Activated naive CD8-positive, alpha-beta T cell treated with anti-CD3 and anti-CD28 coated beads, Interleukin-2, amount 10 ng/mL, durations not matched to agents 7 days and 5 days (primary cell): ENCODE results near the gene CHDH. TPM values are rescaled to one million over a fixed set of nuclear protein-coding genes. Genes with fewer than 3 reads are reported as not detected.

Experiments
- ATAC-seq: fragments of 150-1000 bp; cut with Tn5 transposase; one replicate; pipeline ENCODE4 v1.10.0; 2021; ENCODE audit warnings: low read depth, moderate library complexity
- POLR2A ChIA-PET: fragments of 350-600 bp; sonication (Branson Sonifier 250); formaldehyde crosslinking; loops from one replicate; lab custom pipeline; 2021; ENCODE audit warnings: antibody characterized with exemption; lab: Charles Lee
- DNase-seq: peaks from one replicate; pipeline ENCODE4 v3.0.0; 2021
- H3K27ac Mint-ChIP-seq: one replicate; pipeline ENCODE4 v1.8.0; 2022; ENCODE audit warnings: mild to moderate bottlenecking, mixed read lengths
- H3K27me3 Mint-ChIP-seq: one replicate; pipeline ENCODE4 v1.8.0; 2022; ENCODE audit warnings: mild to moderate bottlenecking, moderate library complexity, mixed read lengths
- H3K36me3 Mint-ChIP-seq: one replicate; pipeline ENCODE4 v1.8.0; 2021; ENCODE audit warnings: mild to moderate bottlenecking, mixed read lengths
- H3K4me1 Mint-ChIP-seq: one replicate; pipeline ENCODE4 v1.8.0; 2021; ENCODE audit warnings: mixed read lengths
- H3K4me3 Mint-ChIP-seq: one replicate; pipeline ENCODE4 v1.8.0; 2022; ENCODE audit warnings: mild to moderate bottlenecking, moderate library complexity, mixed read lengths
- H3K9me3 Mint-ChIP-seq: one replicate; pipeline ENCODE4 v1.8.0; 2021; ENCODE audit warnings: mixed read lengths
- total RNA-seq, 2 experiments: library from RNA; stranded (reverse); gene quantifications; one replicate each; pipeline ENCODE4 v1.2.3, GENCODE V29; 2021

The CHDH gene
- total RNA-seq, 2 experiments from 2014 or later: 0.11 to 0.17 TPM

DNA sequence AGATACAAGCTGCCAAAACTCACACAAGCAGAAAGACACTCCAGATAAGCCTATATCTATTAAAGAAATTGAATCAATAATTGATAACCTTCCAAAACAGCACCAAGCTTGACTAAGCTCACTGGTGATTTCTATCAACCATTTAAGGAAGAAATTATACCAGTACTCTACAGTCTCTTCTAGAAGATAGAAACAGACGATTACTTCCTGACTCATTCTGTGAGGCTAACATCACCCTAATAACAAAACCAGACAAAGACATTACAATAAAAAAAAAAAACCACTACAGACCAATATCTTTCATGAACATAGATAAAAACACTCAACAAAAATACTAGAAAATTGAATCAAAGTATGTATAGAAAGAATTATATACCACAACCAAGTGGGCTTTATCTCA lies 20.2 kb downstream of the CHDH start:
- Mint-ChIP-seq H3K4me3 (no peak overlapping the region), H3K36me3 (no peaks in the 10 kb centered on the region), H3K27me3 (peaks cover 29% of the 10 kb centered on the region), H3K4me1 (no peaks in the 10 kb centered on the region), H3K9me3 (no peaks in the 10 kb centered on the region), H3K27ac (no peak overlapping the region)
- ATAC-seq (no peak), DNase-seq (no peak)
- POLR2A ChIA-PET: no interaction called here

DNA sequence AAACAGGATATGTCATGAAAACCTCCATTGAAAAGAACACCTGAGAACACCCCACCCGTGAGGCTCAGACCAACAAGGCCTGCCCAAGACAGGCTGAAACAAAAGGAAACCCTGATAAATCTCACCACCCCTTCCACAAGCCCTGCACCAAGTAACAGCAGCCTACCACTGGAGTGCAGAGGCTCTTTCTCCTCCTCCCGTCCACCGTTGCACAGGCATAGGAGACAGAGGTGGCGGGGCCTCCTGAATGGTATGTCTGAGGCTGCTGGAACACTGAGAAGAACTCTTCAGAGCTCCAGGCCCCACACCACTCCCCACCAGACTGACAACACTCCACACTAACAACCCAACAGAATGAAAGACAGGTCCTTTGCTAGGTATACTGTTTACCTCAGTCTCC lies 21.4 kb downstream of the CHDH start:
- Mint-ChIP-seq H3K27me3 (peaks cover 29% of the 10 kb centered on the region), H3K4me1 (no peaks in the 10 kb centered on the region), H3K9me3 (no peaks in the 10 kb centered on the region), H3K4me3 (no peak overlapping the region), H3K36me3 (no peaks in the 10 kb centered on the region), H3K27ac (no peak overlapping the region)
- POLR2A ChIA-PET: no interaction called here
- ATAC-seq (no peak), DNase-seq (no peak)

DNA sequence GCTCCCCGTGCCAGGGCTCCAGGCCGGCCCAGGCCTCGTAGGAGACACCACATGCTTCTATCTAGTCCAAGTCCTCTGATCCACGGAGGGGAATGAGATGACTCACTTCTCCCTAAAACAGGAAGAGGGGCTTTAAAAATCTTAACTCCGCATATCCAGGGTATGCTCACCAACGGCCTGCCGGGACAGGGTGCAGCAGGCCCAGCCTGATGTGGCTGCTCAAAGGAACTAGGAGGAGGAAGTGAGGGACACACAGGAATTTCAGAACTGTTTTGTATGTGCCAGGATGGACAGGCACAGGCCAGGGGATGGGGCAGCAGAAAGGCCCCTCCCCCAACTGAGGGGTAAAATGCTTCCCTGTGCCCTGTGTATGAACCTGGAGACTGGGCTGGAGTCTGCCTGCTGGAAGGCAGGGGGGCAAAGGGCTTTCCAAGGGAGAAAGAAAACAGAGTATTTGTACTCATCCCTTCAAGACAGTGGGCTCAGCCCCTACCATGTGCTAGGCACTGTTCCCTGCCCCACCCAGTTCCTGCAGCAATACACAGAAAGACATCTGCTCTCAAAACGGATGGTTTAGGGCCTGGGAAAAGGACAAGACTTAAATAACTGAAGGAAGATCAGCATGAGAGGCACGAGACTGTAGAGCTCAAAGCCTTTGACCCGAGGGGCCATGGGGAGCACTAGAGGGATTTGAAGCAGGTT lies 22.1 kb downstream of the CHDH start:
- Mint-ChIP-seq H3K4me3 (no peak overlapping the region), H3K36me3 (no peaks in the 10 kb centered on the region), H3K27me3 (peaks cover 29% of the 10 kb centered on the region), H3K27ac (no peak overlapping the region), H3K9me3 (no peaks in the 10 kb centered on the region), H3K4me1 (no peaks in the 10 kb centered on the region)
- ATAC-seq: no peak
- DNase-seq: no peak
- POLR2A ChIA-PET: no interaction called here

DNA sequence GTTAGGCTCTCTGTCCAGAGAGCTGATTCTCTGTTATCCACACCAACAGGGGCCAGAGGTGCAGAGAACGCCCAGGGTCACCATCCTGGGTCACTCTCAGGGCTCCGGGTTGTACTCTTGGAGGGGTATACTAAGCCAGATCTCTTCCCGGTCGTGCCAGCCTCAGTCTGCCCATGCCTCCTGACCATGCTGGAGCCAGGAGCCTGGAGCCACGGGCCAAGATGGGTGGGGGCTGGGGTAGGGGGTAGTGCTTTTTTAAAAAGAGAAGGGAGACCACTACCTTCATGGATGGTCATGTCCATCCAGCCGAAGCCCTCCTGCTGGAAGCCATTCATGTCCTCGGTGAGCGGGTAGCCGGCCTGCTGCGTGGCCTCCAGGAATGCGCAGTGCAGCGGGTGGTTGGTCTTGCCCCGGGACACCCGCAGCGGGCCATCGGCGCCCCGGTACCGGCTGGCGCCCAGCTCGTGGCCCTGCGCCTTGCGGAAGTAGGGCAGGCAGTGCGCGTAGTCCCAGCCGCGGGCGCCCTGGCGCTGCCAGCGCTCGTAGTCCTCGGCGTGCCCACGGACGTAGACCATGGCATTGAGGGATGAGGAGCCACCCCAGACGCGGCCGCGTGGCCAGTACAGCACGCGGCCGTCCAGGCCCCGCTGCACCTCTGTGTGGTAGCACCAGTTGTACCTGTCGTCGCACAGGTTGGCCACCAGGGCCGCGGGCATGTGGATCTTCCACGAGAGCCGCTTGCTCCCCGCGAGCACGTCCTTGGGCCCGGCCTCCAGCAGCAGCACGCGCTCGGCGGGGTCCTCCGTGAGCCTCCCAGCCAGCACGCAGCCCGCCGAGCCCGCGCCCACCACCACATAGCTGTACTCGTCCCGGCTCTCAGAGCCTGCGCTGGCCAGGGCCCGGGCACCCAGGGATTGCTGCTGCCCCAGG lies 22.9 kb downstream of the CHDH start:
- Mint-ChIP-seq H3K36me3 (no peaks in the 10 kb centered on the region), H3K27ac (no peak overlapping the region), H3K9me3 (no peaks in the 10 kb centered on the region), H3K4me3 (no peak overlapping the region), H3K27me3 (peaks cover 29% of the 10 kb centered on the region), H3K4me1 (no peaks in the 10 kb centered on the region)
- DNase-seq: no peak
- POLR2A ChIA-PET: no interaction called here
- ATAC-seq: no peak

DNA sequence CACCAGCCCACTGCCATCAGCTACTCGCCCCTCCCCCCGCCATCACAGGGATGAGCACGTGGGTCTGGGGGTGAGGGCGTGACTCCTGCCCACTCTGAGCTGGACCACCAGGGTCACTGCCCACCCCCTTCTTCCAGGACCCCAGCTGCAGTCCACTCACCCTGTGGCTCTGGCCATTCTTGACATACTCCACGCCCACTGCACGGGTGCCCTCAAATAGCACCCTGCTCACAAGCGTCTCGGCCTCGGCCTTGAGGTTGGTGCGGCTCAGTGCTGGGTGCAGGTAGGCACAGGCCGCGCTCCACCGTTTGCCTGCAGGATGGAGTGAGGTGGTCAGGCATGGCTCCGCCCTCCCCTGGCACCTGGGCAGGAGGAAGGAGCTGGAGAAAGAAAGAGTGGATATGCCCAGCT lies 23.9 kb downstream of the CHDH start:
- Mint-ChIP-seq H3K36me3 (no peaks in the 10 kb centered on the region), H3K4me1 (peaks cover 2% of the 10 kb centered on the region), H3K27me3 (peaks cover 20% of the 10 kb centered on the region), H3K9me3 (no peaks in the 10 kb centered on the region), H3K4me3 (no peak overlapping the region), H3K27ac (no peak overlapping the region)
- DNase-seq (no peak), ATAC-seq (no peak)
- POLR2A ChIA-PET: no interaction called here

DNA sequence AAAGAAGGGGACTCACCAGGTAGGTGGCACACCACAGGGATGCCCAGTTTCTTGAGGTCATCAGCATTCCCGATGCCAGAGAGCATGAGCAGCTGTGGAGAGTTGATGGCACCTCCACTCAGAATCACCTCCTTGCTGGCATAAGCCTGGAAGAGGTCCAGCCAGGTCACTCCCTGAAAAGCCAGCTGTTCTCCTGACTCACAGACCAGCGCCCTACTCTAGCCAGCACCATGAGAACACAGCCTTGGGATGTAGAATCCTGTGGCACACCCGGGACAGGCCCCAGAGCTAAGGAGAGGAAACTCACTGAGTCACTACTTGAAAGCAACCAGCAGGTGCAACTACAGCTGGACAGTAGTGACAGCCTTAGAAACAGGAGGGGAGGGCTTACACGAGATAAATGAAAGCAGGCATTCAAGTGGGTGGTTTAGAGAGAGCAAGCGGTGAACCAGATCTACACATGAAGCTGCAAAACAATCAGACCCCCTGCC lies 24.5 kb downstream of the CHDH start:
- Mint-ChIP-seq H3K27ac (no peak overlapping the region), H3K4me3 (no peak overlapping the region), H3K9me3 (no peaks in the 10 kb centered on the region), H3K36me3 (no peaks in the 10 kb centered on the region), H3K27me3 (peaks cover 17% of the 10 kb centered on the region), H3K4me1 (peaks cover 2% of the 10 kb centered on the region)
- POLR2A ChIA-PET: no interaction called here
- ATAC-seq: no peak
- DNase-seq: no peak

DNA sequence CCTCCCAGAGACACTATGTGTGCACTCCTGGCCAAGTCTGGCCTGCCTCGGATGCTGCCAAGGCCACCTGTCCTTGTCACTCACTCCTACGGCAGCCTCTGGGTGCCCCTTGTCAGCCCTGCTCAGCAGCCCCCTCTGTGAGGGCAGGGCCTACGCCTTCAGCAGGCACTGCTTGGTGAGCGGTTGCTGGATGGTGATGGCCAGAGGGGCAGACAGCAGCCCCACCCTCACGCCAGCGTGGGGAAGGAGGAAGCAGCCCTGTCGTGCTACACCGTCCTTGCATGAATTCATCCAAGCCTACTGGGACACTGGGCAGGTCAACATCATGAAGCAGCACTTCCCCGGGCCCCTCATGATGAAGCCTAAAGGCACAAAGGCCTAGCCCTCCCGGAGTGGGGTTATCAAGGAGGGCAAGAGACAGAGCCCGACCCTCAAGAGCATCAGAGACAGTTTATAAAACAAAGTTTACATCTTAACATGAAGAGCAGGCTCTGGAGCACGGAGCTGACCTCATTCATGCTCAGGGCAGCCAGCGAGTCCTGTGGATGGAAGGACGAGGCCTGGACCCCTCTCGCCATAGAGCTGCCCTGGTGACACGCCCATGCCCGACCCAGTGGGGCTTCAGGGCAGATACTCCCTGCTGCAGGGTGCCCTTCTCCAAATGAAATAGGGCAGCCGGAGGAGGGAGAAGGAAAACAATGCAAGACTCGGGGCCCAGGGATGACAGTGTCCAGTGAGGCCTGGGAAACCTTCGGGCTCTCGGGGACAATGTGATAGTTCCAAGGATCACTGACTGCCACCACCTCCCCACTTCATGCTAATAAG lies 25.3 kb downstream of the CHDH start:
- peaks cover 11% of the 10 kb centered on the region for H3K27me3 Mint-ChIP-seq
- ATAC-seq: no peak
- no peak for DNase-seq
- no peaks in the 10 kb centered on the region for H3K9me3 Mint-ChIP-seq
- peaks cover 2% of the 10 kb centered on the region for H3K4me1 Mint-ChIP-seq
- POLR2A ChIA-PET: no interaction called here
- H3K4me3 Mint-ChIP-seq: no peak overlapping the region
- no peaks in the 10 kb centered on the region for H3K36me3 Mint-ChIP-seq
- no peak overlapping the region for H3K27ac Mint-ChIP-seq

DNA sequence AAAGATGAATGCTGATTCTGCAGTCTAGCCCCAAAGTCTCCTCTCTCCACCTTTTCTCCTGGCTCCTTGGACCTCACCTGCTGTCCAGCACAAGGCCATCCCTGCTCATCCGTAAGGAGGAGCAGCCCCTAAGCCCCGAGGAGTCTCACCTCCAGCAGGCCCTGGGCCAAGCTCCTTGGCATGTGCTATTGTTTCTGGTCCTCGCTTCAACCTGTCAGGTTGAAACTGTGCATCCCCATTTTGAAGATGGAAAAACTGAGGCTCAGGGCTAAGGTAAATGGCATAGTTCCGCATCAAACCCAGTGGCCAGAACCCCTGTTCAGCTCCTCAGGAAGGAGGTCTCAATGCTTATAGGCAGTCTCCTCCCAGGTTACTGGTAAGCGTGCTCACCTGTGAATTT lies 26.1 kb downstream of the CHDH start:
- POLR2A ChIA-PET: no interaction called here
- Mint-ChIP-seq H3K27me3 (peaks cover 4% of the 10 kb centered on the region), H3K9me3 (no peaks in the 10 kb centered on the region), H3K4me3 (no peak overlapping the region), H3K36me3 (no peaks in the 10 kb centered on the region), H3K4me1 (peaks cover 2% of the 10 kb centered on the region), H3K27ac (no peak overlapping the region)
- no peak for ATAC-seq
- DNase-seq: no peak

DNA sequence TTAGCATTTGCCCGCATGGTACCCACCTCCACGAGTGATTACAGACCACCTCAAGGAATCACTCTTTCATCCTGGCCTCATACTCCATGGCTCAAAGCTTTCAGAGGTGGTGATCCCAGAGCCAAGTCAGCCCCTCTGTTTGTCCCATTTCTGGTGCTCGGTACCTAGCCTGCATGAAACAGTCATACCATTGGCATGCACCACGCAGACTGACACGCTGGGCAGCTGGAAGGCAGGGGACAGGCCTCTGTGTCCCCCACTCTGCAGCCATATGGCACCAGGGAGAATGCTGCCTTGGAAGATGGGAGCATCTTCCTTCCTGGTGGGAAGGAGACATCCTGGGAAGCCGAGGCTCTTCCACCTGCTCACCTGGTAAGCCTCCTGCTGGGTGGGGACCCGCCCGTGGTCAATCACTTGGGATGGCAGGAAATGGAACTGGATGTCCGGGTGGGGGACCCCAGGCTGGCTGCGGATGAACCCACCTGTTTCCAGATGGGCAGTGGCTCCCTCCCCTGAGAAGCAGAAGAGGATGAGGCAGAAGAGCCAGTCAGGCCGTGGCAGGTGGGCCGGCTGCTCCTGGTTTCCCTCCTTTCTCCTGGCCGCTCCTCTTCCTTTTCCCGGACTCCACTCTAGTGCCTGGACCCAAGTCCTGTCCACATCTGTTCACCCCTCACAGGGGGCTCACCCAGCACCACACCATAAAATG lies 26.9 kb downstream of the CHDH start:
- Mint-ChIP-seq H3K9me3 (no peaks in the 10 kb centered on the region), H3K4me1 (peaks cover 2% of the 10 kb centered on the region), H3K4me3 (no peak overlapping the region), H3K36me3 (no peaks in the 10 kb centered on the region), H3K27me3 (no peaks in the 10 kb centered on the region), H3K27ac (no peak overlapping the region)
- DNase-seq: no peak
- POLR2A ChIA-PET: no interaction called here
- ATAC-seq: no peak

DNA sequence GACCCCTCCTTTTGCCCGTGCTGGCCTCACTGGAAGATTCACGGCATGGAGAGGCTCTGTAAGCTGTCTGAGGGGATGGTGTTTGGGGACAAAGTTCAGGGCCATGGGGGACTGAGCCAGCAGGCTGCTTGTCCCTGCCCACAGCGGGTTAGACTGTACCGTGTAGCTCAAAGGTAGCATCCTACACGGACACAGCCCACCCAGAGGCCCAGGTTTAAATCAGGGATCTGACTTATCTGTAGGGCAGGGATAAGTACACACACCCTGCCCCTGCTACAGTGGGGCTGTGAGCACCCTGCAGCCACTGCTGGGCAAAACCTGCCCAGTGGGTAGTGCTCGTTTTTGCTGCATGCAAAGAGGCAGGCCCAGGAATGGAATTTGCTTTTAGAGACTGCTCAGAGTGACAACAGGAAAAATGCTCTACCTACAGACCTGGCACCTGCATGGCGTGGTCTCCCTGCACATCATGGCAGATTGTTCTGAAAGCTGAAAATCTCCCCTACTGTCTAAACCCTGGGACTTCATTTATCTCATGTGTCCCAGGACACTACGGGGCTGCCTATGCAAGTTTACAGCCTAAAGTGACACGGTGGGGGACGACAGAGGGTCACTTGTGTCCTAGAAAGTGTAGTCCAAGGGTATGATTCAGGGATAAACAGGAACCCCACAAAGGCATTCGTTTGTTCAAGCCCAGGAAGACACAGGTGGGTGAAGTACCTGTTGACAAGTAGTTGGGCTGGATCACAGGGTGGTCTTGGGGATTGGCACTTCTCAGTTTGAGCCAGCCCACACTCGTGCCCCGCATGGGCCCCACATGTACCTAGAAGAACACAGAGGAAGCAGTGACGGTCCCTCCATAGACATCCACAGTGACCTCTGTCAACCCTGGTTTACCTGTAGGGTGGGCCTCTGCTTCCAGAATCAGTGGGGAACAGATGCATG lies 27.7 kb downstream of the CHDH start:
- POLR2A ChIA-PET: no interaction called here
- ATAC-seq: no peak
- H3K4me1 Mint-ChIP-seq: peaks cover 2% of the 10 kb centered on the region
- no peaks in the 10 kb centered on the region for H3K27me3 Mint-ChIP-seq
- H3K4me3 Mint-ChIP-seq: no peak overlapping the region
- no peaks in the 10 kb centered on the region for H3K36me3 Mint-ChIP-seq
- DNase-seq: no peak
- H3K9me3 Mint-ChIP-seq: no peaks in the 10 kb centered on the region
- no peak overlapping the region for H3K27ac Mint-ChIP-seq

DNA sequence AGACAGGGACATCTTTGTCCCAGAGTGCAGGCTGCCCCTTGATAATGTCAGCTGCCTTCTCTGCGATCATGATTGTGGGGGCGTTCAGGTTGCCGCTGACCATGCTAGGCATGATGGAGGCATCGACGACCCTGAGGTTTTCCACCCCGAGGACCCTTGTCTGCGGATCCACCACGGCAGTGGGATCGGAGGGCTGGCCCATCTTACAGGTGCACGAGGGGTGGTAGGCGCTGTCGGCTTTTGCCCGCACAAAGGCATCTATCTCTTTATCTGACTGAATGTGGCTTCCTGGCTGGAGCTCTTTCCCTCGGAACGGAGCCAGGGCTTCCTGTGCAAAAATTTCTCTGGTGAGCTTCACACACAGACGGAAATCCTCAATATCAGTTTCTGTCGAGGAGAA lies 28.4 kb downstream of the CHDH start:
- Mint-ChIP-seq H3K4me3 (no peak overlapping the region), H3K9me3 (no peaks in the 10 kb centered on the region), H3K36me3 (no peaks in the 10 kb centered on the region), H3K27ac (no peak overlapping the region), H3K27me3 (no peaks in the 10 kb centered on the region), H3K4me1 (peaks cover 2% of the 10 kb centered on the region)
- POLR2A ChIA-PET: no interaction called here
- DNase-seq (no peak), ATAC-seq (no peak)

DNA sequence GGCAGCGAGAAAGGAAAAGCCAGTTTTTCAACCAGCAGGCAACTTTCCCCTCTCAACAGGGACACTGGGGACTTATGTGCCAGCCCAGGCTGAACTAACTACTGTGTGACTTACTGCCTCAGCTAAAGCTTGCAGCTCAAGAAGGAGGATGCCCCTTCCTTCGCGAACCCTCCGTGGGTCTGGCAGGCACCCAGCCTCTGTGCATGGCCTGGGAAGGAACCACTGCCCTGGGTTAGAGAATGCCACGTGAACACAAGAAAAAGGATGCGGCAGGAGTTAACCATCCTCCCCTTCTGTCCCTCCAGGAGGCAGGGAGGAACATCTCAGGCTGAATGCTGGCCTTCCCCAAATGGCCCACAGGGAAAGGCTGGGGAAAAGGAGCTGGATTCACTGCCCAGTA lies 29.0 kb downstream of the CHDH start:
- Mint-ChIP-seq H3K36me3 (no peaks in the 10 kb centered on the region), H3K4me3 (no peak overlapping the region), H3K9me3 (no peaks in the 10 kb centered on the region), H3K27me3 (no peaks in the 10 kb centered on the region), H3K27ac (no peak overlapping the region), H3K4me1 (peaks cover 2% of the 10 kb centered on the region)
- POLR2A ChIA-PET: no interaction called here
- ATAC-seq (no peak), DNase-seq (no peak)
